Activated naive CD8-positive, alpha-beta T cell (primary cell): Measurements from ENCODE around the gene SFXN2.
"Not testable (repeated sequence)": the region's sequence is repeated elsewhere in the genome, so short reads cannot be mapped to it uniquely, and the experiment has no call there.

Experiments used
- H3K27ac Mint-ChIP-seq: one replicate; pipeline ENCODE4 v1.8.0; 2021; ENCODE audit warnings: mixed read lengths
- H3K27me3 Mint-ChIP-seq: one replicate; pipeline ENCODE4 v1.8.0; 2021; ENCODE audit warnings: mixed read lengths
- H3K36me3 Mint-ChIP-seq: one replicate; pipeline ENCODE4 v1.8.0; 2021; ENCODE audit warnings: mixed read lengths
- H3K4me1 Mint-ChIP-seq: one replicate; pipeline ENCODE4 v1.8.0; 2021; ENCODE audit warnings: low read depth, mixed read lengths
- H3K4me3 Mint-ChIP-seq: one replicate; pipeline ENCODE4 v1.8.0; 2021; ENCODE audit warnings: mild to moderate bottlenecking, mixed read lengths
- H3K9me3 Mint-ChIP-seq: one replicate; pipeline ENCODE4 v1.8.0; 2021; ENCODE audit warnings: low read depth, mixed read lengths

The SFXN2 gene

GRCh38 chr10:102714621-102715455 lies at the start of gene SFXN2:
TSS of gene SFXN2 (plus strand) at chr10:102714636. CDS start at chr10:102726637, 12,001 bp downstream.
- peak within 1 kb of the TSS; percentile 91 for H3K4me3 Mint-ChIP-seq
- H3K36me3 Mint-ChIP-seq: peaks cover 6% of the 10 kb centered on the region
- H3K27ac Mint-ChIP-seq: peak within 1 kb of the TSS; percentile 88
- no peaks in the 10 kb centered on the region for H3K9me3 Mint-ChIP-seq
- H3K27me3 Mint-ChIP-seq: no peaks in the 10 kb centered on the region
- peaks cover 51% of the 10 kb centered on the region for H3K4me1 Mint-ChIP-seq

DNA sequence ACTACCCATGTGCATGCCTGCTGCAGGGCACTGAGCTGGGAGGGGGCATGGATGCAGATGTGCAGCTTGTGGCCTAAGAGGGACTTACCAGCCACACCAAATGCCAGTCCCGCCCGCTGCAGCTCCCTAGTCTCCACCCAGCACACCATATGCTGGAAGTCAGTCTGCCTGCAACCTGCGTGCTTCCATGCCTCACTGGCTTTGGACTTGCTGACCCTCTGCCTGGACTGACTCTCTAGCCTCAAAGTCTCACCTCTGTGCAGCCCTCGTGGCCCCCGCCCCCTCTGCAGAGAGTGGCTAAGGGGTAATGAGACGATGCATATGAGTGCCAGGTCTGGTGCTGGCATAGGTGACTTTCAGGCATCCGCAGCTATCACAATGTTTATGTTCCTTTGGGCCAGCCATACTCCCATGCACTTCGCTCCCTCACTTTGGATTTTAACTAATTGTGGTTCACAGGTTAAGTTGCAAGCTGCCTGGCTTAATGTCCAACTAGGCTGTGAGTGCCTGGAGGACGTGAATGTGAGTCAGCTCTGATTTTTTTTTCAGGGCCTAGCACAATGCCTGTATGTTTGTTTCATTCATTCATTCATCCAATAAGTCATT lies 48.4 kb upstream of the SFXN2 start:
- Mint-ChIP-seq H3K9me3 (no peaks in the 10 kb centered on the region), H3K36me3 (no peaks in the 10 kb centered on the region), H3K27ac (no peak overlapping the region), H3K4me3 (no peak overlapping the region), H3K4me1 (peaks cover 21% of the 10 kb centered on the region), H3K27me3 (no peaks in the 10 kb centered on the region)

DNA sequence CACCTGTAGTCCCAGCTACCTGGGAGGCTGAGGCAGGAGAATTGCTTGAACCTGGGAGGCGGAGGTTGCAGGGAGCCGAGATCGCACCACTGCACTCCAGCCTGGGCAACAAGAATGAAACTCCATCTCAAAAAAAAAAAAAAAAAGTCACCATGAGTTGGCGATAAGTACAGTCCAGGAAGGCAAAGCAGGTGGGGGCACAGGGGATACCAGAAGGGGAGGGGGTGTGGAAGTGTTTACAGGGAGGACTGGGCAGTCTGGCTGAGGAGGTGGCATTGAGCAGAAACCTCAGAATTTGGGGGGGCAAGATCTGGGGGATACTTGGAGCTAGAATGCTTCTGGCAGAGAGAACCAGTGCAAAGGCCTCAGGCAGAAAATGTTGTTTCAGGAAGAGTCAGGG lies 47.0 kb upstream of the SFXN2 start:
- H3K4me1 Mint-ChIP-seq: peaks cover 13% of the 10 kb centered on the region
- H3K9me3 Mint-ChIP-seq, H3K36me3 Mint-ChIP-seq, H3K27ac Mint-ChIP-seq, H3K4me3 Mint-ChIP-seq, H3K27me3 Mint-ChIP-seq: not testable (repeated sequence)

GRCh38 chr10:102668326-102669107 lies 45.9 kb upstream of the SFXN2 start:
- Mint-ChIP-seq H3K36me3 (no peaks in the 10 kb centered on the region), H3K4me1 (peaks cover 21% of the 10 kb centered on the region), H3K27ac (peak overlapping the region; percentile 28), H3K9me3 (no peaks in the 10 kb centered on the region), H3K4me3 (no peak overlapping the region), H3K27me3 (no peaks in the 10 kb centered on the region)

- no peak overlapping the region for H3K27ac Mint-ChIP-seq
- H3K36me3 Mint-ChIP-seq: no peaks in the 10 kb centered on the region
- peaks cover 28% of the 10 kb centered on the region for H3K4me1 Mint-ChIP-seq
- no peaks in the 10 kb centered on the region for H3K27me3 Mint-ChIP-seq
- no peak overlapping the region for H3K4me3 Mint-ChIP-seq
- H3K9me3 Mint-ChIP-seq: no peaks in the 10 kb centered on the region
Observed at GRCh38 chr10:102669206-102670064, 45.0 kb upstream of the SFXN2 start.

DNA sequence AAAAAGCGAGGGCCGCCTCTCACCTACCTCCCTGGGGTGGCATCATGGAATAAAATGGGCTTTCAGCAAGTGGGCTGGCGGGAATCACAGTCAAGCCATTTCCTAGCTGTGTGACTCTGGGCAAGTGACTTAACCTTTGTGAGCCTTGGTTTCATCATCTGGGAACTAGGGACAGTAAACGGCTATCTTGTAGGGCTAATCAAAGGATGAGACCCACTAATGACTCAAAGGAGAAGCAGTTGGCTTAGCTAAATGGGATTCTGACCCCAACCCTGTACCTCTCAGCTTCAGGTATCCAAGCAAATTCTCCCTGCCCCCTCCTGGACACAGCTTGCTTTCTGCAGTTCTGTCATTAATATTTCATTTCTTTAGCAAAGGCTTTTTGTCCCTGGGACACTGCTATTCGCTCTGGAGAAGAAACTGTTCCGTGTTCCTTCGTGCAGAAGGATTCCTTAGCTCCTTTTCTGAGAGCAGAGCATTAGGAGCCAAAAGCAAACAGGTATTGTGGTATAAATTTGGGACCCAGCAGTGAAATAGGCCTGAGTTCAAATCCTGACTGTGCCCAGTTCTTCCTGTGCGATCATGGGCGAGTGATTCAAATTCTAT lies 44.3 kb upstream of the SFXN2 start:
- no peaks in the 10 kb centered on the region for H3K9me3 Mint-ChIP-seq
- peaks cover 35% of the 10 kb centered on the region for H3K4me1 Mint-ChIP-seq
- no peaks in the 10 kb centered on the region for H3K36me3 Mint-ChIP-seq
- no peaks in the 10 kb centered on the region for H3K27me3 Mint-ChIP-seq
- no peak overlapping the region for H3K4me3 Mint-ChIP-seq
- H3K27ac Mint-ChIP-seq: no peak overlapping the region

DNA sequence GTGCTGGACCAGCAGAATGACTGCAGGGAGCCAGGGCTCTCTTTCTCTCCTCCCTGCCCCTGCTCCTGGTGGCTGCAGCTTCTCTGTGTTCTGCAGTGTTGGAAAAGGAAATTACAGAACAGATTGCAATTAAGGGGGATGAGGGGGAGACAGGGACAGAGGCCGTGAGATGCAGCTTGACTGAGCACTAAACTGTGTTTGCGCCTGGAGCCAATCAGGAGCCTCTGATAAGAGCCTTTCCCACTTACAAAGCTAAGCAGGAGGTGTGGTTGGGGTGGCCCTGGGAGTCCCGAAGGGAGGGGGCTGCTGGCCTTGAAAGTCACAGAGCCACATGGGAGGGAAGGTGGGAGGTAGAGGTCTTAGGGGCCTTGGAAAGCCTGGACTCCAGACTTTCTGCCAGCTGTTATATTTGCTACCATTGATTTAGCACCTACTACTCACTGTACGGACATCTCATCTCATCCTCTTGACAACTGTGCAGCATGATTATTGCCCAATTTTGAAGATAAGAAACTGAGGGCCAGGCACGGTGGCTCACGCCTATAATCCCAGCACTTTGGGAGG lies 43.5 kb upstream of the SFXN2 start:
- Mint-ChIP-seq H3K9me3 (no peaks in the 10 kb centered on the region), H3K4me1 (peaks cover 43% of the 10 kb centered on the region), H3K27me3 (no peaks in the 10 kb centered on the region), H3K27ac (no peak overlapping the region), H3K36me3 (no peaks in the 10 kb centered on the region), H3K4me3 (no peak overlapping the region)

GRCh38 chr10:102673236-102673818 lies 41.1 kb upstream of the SFXN2 start:
- Mint-ChIP-seq H3K4me3 (peak overlapping the region; percentile 86), H3K9me3 (no peaks in the 10 kb centered on the region), H3K27ac (peak overlapping the region; percentile 89), H3K36me3 (no peaks in the 10 kb centered on the region), H3K4me1 (peaks cover 47% of the 10 kb centered on the region), H3K27me3 (no peaks in the 10 kb centered on the region)

- H3K36me3 Mint-ChIP-seq: no peaks in the 10 kb centered on the region
- H3K27me3 Mint-ChIP-seq: no peaks in the 10 kb centered on the region
- H3K9me3 Mint-ChIP-seq: no peaks in the 10 kb centered on the region
- H3K4me3 Mint-ChIP-seq: peak overlapping the region; percentile 86
- H3K27ac Mint-ChIP-seq: peak overlapping the region; percentile 89
- H3K4me1 Mint-ChIP-seq: peaks cover 48% of the 10 kb centered on the region
Observed at GRCh38 chr10:102673819-102674511, 40.5 kb upstream of the SFXN2 start.

GRCh38 chr10:102674566-102674965 lies 39.9 kb upstream of the SFXN2 start:
- peaks cover 48% of the 10 kb centered on the region for H3K4me1 Mint-ChIP-seq
- peak overlapping the region; percentile 86 for H3K4me3 Mint-ChIP-seq
- no peaks in the 10 kb centered on the region for H3K27me3 Mint-ChIP-seq
- peak overlapping the region; percentile 13 for H3K27ac Mint-ChIP-seq
- no peaks in the 10 kb centered on the region for H3K9me3 Mint-ChIP-seq
- H3K36me3 Mint-ChIP-seq: no peaks in the 10 kb centered on the region

DNA sequence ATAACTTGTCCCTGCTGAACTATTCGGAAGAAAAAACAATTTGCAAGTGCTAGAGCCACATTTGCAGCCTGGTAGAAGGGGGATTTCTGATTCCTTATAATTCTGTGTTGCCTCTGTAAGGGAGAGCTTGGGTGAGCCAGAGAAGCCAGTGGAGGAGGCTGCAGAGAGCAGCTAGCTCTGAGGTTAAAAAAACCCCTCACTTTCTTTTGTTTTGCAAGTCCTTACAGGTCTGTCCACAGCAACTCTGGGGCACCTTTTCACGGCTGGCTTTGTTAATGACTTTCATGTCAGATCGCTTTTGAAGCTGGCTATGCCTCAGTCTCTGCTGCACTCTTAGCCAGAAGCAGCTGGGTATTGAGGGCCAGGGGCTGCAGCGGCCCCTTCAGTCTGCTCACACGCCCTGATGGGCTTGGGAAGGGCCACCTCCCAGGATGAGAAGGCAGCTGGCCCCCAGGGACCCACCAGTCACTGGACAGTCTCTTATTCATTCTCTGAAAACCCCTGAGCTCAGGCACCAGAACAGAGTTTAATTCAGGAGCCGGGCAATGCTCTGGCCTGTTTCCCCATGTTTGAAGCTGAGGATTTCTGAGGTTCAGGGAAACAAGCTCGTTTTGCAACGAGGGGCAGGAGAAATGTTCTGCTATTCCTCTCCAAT lies 39.3 kb upstream of the SFXN2 start:
- Mint-ChIP-seq H3K4me1 (peaks cover 48% of the 10 kb centered on the region), H3K27ac (peak overlapping the region; percentile 13)

GRCh38 chr10:102675666-102676533 lies 38.5 kb upstream of the SFXN2 start:
- Mint-ChIP-seq H3K4me1 (peaks cover 48% of the 10 kb centered on the region), H3K9me3 (no peaks in the 10 kb centered on the region), H3K4me3 (peak overlapping the region; percentile 86), H3K36me3 (no peaks in the 10 kb centered on the region), H3K27me3 (no peaks in the 10 kb centered on the region), H3K27ac (peak overlapping the region; percentile 41)

More for the DNA sequence above, 39.3 kb upstream of the SFXN2 start:
- Mint-ChIP-seq H3K9me3 (no peaks in the 10 kb centered on the region), H3K27me3 (no peaks in the 10 kb centered on the region), H3K4me3 (peak overlapping the region; percentile 86), H3K36me3 (no peaks in the 10 kb centered on the region)
